GM19238 (cell line): ENCODE data around the gene FGGY.
"Not testable (repeated sequence)": the region's sequence is repeated elsewhere in the genome, so short reads cannot be mapped to it uniquely, and the experiment has no call there.

Experiments
- DNase-seq: peaks from one replicate; pipeline ENCODE4 v3.0.0; 2011; ENCODE audit warnings: low spot score; ENCODE audit not compliant: insufficient read length

FGGY gene

GRCh38 chr1:59478822-59479221 lies 181.9 kb downstream of the FGGY start:
- no peak for DNase-seq

- no peak for DNase-seq
Observed at GRCh38 chr1:59480188-59480888, 183.4 kb downstream of the FGGY start.

- DNase-seq: no peak
Observed at GRCh38 chr1:59481881-59482505, 185.1 kb downstream of the FGGY start.

- no peak for DNase-seq
Observed at GRCh38 chr1:59482986-59483385, 186.1 kb downstream of the FGGY start.

GRCh38 chr1:59484096-59484495 lies 187.2 kb downstream of the FGGY start:
- no peak for DNase-seq

- DNase-seq: no peak
Observed at GRCh38 chr1:59485171-59485570, 188.3 kb downstream of the FGGY start.

- DNase-seq: no peak
Observed at GRCh38 chr1:59485949-59486348, 189.1 kb downstream of the FGGY start.

- DNase-seq: no peak
Observed at GRCh38 chr1:59486615-59487014, 189.7 kb downstream of the FGGY start.

- no peak for DNase-seq
Observed at GRCh38 chr1:59487335-59488031, 190.6 kb downstream of the FGGY start.

GRCh38 chr1:59492500-59492899 lies 195.6 kb downstream of the FGGY start:
- DNase-seq: no peak

GRCh38 chr1:59494145-59494833 lies 197.4 kb downstream of the FGGY start:
- no peak for DNase-seq

- DNase-seq: not testable (repeated sequence)
Observed at GRCh38 chr1:59496156-59496555, 199.3 kb downstream of the FGGY start.

- no peak for DNase-seq
Observed at GRCh38 chr1:59497616-59498015, 200.7 kb downstream of the FGGY start.

- DNase-seq: no peak
Observed at GRCh38 chr1:59498640-59499039, 201.7 kb downstream of the FGGY start.

- DNase-seq: no peak
Observed at GRCh38 chr1:59499273-59499942, 202.5 kb downstream of the FGGY start.

GRCh38 chr1:59499943-59500569 lies 203.2 kb downstream of the FGGY start:
- no peak for DNase-seq

GRCh38 chr1:59500950-59501742 lies 204.3 kb downstream of the FGGY start:
- no peak for DNase-seq

- no peak for DNase-seq
Observed at GRCh38 chr1:59502009-59502691, 205.3 kb downstream of the FGGY start.

GRCh38 chr1:59504276-59504675 lies 207.4 kb downstream of the FGGY start:
- DNase-seq: no peak

- no peak for DNase-seq
Observed at GRCh38 chr1:59505596-59506028, 208.7 kb downstream of the FGGY start.
